Mammary epithelial cell (primary cell): ENCODE results near the gene PPP1R7.

ENCODE experiments used
- CTCF ChIP-seq, 2 donors: IDR thresholded peaks in 1 of 2; conservative IDR thresholded peaks in 1 of 2; 2 replicates each; pipeline ENCODE4 v1.5.1; 2011 to 2012; ENCODE audit warnings: inconsistent platforms in 2 of 2, low read length in 2 of 2, mild to moderate bottlenecking in 2 of 2, control low read depth in 1 of 2, low read depth in 1 of 2; ENCODE audit not compliant: insufficient read depth in 1 of 2; ENCODE audit errors: extremely low read depth in 1 of 2
- EZH2 ChIP-seq: IDR thresholded peaks from 2 replicates; pipeline ENCODE4 v1.6.1; 2012; ENCODE audit warnings: low read length, inconsistent platforms, borderline replicate concordance

GRCh38 chr2:241202681-241203080, 52.4 kb downstream of the PPP1R7 start:
- TF ChIP-seq CTCF (conservative IDR thresholded peaks at IDR 0.05 in 1 of 2, IDR thresholded peaks at IDR 0.05 in 1 of 2; ENCODE audit: extremely low read depth in 1 of 2, insufficient read depth in 1 of 2, low read depth in 1 of 2, low read length in 2 of 2) (no peak), EZH2 (no peak)
